Non-pigmented ciliary epithelial cell (primary cell): ENCODE results near the gene RASGEF1C.
"Not testable (repeated sequence)": the region's sequence is repeated elsewhere in the genome, so short reads cannot be mapped to it uniquely, and the experiment has no call there.

ENCODE experiments used
- DNase-seq: peaks from one replicate; pipeline ENCODE4 v3.0.0-alpha.2; 2010; ENCODE audit warnings: low read depth

RASGEF1C gene

GRCh38 chr5:180099733-180100611 is 109.0 kb downstream of the RASGEF1C start:
- no peak for DNase-seq

GRCh38 chr5:180098991-180099732 is 109.8 kb downstream of the RASGEF1C start:
- DNase-seq = no peak

DNA sequence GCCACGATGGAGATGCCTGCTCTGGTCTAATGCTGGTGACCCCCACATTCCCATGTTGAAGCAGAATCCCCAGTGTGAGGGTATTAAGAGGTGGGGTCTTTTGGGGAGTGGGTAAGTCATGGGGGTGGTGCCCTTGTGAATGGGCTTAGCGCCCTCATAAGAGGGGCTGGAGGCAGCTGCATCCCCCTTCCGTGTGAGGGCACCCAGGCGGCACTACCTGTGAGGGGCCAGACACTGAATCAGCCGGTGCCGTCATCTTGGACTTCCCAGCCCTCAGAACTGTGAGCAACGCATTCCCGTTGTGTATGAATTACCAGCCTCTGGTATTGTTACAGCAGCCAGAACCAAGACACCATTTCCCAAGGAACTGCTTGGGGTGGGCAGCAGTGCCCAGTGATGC is 110.5 kb downstream of the RASGEF1C start:
- no peak for DNase-seq

DNA sequence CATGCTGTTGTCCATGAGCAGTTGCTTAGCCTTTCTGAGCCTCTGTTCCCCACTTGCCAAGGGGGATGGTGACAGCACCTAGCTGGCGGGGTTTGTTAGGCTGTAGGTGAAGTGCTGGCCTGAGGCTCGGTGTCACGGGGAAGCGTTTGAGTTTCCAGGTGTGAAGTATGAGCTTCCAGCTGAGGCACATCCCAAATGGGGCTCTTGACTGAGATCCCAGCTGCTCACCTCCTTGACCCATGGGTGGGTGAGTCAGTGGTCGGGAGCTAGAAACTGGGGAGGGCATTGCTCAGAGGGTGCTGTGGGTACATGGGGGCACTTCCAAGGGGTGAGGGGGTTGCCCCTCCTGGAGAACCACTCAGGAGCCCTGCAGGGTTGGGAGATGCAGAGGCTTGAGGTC is 111.1 kb downstream of the RASGEF1C start:
- no peak for DNase-seq

DNA sequence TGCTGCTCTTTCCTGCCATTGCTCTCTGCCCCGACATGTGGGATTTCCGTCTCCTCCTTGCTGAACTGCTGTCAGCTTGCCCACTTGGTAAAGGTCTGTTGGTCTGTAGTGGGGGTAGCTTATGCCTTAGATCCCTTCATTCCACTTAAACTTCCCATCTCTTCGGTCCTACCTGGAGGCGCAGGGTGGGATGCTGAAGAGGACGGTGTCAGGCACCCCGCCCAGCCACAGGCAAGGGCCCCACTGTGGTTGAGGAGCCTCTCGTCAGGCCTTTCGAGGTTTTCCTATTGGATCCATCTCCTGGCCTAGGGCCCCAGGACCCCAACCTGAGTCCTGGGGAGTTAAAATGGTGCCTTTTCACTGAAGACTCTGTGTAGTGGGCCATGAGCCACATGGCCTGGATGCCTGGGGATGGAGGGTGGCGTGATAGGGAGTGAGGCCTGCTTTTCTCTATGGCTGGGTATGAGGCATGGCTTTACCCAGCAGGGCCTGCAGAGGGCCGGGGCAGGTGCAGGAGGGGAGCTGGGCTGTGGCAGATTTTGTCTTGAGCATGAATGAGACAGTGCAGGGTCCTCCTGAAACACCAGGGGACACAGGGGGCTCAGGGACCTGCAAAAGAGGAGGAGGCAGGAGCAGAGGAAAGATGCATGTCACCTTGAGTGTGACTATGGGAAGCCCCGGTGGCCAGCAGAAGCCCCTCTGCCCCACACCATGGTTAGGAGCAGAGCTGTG is 111.7 kb downstream of the RASGEF1C start:
- DNase-seq = no peak

- DNase-seq = no peak
Observed at GRCh38 chr5:180096616-180097015, 112.4 kb downstream of the RASGEF1C start.

GRCh38 chr5:180095545-180095944 is 113.5 kb downstream of the RASGEF1C start:
- DNase-seq = no peak

GRCh38 chr5:180093651-180094382 is 115.2 kb downstream of the RASGEF1C start:
- no peak for DNase-seq

GRCh38 chr5:180093241-180093640 is 115.8 kb downstream of the RASGEF1C start:
- no peak for DNase-seq

DNA sequence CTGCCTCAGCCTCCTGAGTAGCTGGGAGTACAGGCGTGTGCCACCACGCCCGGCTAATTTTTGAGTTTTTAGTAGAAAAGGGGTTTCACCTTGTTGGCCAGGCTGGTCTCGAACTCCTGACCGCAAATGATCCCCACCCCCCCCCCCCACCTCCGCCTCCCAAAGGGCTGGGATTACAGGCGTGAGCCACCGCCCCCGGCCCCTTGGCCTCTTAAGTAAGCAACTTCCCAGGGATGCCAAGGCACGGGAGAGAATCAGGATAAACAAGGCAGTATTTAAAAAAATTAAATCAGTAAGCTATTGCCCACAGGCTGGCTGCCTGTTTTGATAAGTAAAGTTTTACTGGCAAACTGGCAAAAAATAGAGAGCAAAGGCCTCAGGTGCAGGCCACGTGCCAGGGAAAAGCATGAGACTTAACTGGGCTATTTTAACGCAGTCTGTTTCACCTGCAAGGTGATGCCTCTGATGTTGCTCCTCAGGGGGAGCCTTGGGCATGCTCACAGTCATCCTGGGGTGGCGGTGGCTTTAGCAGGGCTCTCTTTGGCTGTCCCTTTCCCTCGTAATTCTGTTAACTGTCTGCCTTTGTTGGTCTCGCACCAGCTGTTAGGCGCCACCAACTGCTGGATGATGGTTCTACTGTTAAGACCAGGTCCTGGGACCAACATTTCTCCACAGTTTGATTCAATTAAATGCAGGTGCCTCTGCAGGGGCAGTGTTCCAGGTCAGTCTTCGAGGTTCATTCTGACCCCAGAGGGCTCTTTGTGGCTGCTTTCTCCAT is 118.1 kb downstream of the RASGEF1C start:
- DNase-seq = no peak

DNA sequence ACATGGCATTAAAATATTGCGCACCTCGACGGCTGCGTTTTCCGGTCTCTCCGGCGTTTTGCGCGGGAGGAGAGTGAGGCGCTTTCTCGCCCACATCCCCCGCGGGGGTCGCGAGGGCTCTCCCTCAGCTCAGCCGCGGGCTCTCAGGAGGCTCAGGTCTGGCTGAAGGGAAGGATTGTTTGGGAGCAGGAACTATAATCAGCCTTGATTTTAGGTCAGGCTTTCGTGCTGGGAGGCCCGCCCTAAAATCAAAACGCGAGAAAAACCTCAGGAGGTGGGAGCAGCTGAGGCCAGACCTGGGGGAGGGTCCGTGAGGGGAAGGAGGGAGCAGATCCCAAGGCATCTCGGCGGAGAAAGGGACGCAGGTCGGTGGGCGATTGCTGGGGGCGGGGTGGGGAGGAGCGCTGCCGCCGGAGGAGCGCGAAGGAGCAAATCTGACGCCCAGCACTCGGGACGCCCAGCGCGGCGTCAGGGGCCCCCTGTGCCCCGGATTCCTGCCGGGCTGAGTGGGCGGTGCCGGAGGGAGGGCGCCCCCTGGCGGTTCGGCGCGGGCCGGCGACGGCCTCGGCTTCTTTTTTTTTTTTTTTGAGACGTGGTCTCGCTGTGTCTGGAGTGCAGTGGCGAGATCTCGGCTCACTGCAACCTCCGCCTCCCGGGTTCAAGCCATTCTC is 118.8 kb downstream of the RASGEF1C start:
- DNase-seq = no peak

DNA sequence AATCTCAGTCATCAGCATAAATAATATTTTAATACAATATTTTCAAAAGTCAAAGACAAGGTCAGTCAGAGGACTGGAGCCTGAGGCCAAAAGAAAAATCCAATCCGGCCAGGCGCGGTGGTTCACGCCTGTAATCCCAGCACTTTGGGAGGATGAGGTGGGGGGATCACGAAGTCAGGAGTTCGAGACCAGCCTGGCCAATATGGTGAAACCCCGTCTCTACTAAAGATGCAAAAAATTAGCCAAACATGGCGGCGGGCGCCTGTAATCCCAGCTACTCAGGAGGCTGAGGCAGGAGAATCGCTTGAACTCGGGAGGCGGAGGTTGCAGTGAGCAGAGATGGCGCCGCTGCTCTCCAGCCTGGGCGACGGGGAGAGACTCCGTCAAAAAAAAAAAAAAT is 119.4 kb downstream of the RASGEF1C start:
- not testable (repeated sequence) for DNase-seq

GRCh38 chr5:180088561-180088960 is 120.5 kb downstream of the RASGEF1C start:
- no peak for DNase-seq

- no peak for DNase-seq
Observed at GRCh38 chr5:180086816-180087399, 122.1 kb downstream of the RASGEF1C start.

DNA sequence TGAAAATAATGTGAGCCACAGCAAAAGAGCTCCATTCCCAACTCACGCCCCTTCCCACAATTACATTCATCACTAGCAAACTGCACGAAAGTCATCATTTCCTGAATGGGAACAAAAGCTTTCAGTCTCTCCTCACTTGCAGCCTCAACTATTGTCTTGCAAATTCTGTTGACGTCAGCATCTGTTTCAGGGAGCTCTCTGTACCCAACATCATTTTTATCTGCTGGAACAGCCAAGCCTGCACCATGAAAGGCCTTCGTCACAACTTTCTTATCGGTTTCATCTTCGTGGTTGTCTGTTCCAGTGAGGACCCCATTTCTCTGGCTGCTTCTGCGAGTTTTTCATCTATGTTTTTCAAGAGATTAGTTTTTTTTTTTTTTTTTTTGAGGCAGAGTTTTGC is 123.2 kb downstream of the RASGEF1C start:
- DNase-seq = no peak

GRCh38 chr5:180084638-180085561 is 124.1 kb downstream of the RASGEF1C start:
- no peak for DNase-seq

DNA sequence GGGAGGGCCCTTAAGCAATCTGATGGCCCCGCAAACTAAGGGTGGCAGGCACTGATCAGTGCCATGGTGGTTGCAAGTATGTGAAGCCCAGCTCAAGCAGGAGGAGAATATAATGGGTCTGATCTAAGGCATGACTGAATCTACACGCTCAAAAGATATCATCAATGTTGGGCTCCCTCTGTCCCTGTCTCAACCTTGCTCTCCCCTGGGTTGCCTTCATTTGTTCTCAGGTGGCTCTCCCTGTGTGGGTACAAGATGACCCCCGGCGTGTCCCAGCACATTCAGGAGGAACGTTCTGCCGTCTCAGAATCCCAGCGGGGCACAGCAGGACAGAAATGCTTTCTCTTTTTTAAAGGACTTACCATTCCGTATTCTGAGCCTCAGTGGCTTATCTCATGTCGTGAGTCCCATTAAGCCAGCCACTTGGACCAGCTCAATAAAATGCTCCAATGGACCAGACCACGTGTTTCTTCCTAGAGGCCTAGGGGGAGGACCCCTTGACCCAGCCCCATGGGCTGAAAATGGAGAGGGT is 125.4 kb downstream of the RASGEF1C start:
- DNase-seq = no peak

DNA sequence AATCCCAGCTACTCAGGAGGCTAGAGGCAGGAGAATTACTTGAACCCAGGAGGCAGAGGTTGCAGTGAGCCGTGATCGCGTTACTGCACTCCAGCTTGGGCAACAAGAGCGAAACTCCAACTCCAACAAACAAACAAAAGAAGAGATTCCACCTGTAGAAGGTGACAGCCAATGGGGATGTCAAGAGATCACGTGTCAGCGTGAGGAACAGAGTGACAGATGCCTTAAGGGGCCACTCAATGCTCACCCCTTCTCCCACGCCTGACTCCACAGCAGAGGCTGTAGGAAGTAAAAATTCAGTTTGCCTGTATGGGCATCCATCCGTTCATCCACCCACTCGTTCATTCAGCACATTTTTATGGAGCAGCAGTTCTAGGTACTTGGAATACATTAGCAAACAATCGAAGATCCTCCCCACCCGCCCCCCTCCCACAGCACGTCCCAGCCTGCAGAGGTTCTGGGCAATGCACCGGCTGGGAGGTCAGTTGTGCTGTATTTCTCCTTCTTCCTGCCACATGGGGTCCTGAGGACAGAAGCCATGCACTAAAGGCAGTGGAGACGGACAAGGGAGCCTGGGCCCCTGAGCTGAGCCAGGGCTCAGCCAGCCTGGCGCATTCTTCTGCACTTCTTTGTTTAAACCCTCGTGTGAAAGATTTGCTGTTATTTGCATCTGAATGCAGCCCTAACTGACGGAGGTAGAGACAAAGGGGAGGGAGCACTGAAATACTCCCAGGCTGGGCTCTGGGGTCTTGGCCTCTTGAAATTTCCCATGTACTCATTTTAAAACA is 126.2 kb downstream of the RASGEF1C start:
- DNase-seq = no peak
